Cardiac atrium fibroblast (primary cell): ENCODE data around the gene SLC30A2. TPM values are rescaled to one million over a fixed set of nuclear protein-coding genes. Genes with fewer than 3 reads are reported as not detected.

Experiments used
- total RNA-seq: library from RNA; depleted of rRNA; stranded (reverse); fragments of >200 nt; gene quantifications from 2 replicates; pipeline ENCODE4 v1.2.3, GENCODE V29; 2015

The SLC30A2 gene, protein sequence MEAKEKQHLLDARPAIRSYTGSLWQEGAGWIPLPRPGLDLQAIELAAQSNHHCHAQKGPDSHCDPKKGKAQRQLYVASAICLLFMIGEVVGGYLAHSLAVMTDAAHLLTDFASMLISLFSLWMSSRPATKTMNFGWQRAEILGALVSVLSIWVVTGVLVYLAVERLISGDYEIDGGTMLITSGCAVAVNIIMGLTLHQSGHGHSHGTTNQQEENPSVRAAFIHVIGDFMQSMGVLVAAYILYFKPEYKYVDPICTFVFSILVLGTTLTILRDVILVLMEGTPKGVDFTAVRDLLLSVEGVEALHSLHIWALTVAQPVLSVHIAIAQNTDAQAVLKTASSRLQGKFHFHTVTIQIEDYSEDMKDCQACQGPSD
- not detected in 2 replicates for total RNA-seq

DNA sequence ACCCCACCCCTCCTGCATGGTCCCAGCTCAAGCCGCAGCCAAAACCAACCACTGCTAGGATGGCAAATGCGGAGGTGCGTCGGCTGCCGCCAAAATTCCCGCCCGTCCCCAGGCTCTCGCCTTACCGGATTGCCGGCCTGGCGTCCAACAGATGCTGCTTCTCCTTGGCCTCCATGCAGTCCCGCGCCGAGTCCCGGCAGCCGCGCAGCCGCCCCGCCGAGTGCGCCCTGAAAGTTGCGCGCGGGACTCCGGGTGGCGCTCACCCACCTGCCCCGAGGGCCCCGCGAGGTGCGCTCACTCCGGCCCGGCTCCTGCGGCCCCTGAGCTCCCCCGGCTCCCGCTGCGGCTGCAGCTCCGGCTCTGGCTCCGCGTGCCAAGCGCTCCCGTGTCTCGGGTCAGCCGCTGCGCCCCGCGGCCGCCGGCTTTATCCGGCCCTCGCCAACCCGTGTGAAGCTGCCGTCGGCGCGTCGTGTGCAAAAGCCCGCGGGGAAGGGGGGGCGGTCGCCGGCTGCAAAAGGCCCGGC lies at the start of gene SLC30A2:
Gene SLC30A2, minus strand, starts transcription at position 397 of the 524 bp plus-strand sequence. Its CDS starts 222 bp downstream, at position 175.

DNA sequence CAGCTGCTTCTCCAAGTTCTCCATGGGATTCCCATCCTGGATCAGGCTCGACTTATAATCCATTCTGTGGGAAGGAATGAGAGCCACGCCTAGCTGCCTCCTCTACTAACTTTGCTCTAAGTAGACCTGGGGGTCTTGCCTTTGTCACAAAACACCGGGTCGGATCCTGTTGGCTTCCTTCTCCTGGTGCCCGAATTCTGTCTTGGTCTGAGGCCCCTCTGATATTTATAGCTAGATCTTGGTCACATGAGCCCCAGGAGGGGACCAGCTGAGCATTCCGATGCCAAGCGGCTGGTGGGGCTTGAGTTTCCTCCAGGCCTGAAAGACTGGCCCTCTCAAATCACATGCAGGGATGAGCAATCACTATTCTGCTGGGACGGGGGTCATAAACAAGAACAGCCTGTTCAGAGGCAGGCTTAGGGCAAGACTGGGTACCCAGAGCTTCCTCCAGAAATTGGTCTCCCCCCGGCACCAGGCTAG lies 21.6 kb upstream of the SLC30A2 start, which contains the start of gene TRIM63:
Gene TRIM63, minus strand, starts transcription at position 199 of the 480 bp plus-strand sequence. Its CDS starts 136 bp downstream, at position 63.

DNA sequence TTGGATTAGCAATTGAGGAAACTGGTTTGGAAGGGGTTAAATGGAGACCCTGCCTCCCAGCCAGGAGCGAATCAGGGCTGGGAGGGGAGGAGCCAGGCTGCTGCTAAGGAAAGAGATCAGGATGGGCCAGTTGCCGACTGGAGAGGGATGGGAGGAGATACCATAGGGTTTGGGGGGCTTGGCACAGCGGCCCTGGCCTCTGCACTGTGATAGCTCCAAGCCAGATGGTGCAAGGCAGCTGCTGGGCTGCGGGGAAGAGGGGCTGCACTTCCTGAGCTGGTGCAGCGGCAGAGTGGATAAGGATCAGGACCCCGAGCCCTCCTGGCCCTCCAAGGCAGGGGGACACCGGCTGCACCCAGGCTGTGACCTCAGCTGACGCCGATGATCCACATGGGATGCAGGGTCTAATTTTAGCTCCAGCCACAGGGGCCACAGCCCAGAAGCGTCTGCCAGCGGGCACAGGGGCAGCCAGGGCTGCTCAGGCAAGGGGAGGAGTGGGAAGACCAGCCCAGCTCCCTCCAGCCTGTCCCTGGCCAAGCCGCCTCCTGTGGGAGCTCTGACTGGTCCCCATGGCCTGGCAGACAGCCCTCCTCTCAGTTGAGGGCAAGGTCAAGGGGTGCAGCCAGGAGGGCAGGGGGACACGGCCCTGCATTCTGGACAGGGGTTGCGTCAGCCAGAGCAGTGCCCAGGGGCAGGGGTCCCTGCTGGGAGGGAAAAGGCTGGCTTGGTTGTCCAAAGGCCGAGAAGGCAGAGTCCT lies 24.1 kb downstream of the SLC30A2 start, which contains the start of gene EXTL1:
Gene EXTL1, plus strand, starts transcription at position 129 of the 757 bp plus-strand sequence. CDS start 872 bp downstream, outside the sequence.

DNA sequence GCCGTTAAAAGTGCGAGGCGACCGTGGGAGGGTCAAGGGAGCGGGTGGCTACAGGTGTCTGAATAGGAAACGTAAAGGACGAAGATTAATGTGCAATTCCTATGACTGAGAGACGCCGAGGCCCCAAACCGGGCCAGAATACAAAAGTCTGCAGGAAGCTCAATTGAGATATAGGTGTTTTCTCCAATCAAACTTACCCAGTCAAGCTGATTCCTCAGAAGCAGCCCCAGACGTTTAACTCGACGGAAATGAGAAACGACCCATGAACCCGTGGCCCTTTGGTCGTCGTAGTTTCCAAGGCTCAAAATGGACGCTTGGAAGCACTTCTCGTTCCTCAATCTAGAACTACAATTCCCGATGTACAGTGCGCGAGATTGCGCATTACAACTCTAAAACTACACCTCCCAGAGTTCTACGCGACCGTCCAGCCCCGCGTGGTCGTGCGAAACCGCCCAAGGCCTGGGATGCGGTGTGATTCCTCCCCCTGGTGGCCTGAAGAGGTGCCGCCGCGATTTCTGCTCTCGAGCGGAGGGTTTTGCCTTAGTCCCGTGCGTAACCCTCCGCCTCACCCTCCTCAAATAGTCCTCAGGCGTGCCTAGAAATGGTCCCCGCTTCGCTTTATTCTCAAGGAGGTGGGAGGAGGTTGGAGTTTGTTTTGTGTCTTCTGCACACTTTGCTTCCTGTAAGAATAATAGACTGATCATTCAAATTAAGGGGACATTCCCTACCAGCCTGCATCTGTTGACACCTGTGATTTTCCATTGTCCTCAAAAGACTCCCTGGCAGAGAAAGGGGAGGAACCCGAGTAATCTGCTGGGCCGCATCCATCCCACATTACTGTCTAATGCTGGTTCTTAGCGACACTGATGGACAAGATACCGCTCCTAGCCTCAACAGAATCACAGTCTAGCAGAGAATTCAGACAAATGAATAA lies 47.8 kb downstream of the SLC30A2 start, which contains the start of gene PAFAH2:
Gene PAFAH2, minus strand, starts transcription at position 236 of the 934 bp plus-strand sequence. CDS start 7,247 bp downstream, outside the sequence.

Other genes with a start within 250 kb of the SLC30A2 start
- 46.3 and 51.6 TPM in 2 replicates for gene SELENON, start 245.9 kb downstream of the SLC30A2 start, total RNA-seq
- gene MTFR1L, start 226.2 kb downstream of the SLC30A2 start, total RNA-seq, result 38.6 and 43.1 TPM in 2 replicates
- 0.65 and 0.90 TPM in 2 replicates for gene AUNIP, start 186.7 kb downstream of the SLC30A2 start, total RNA-seq
- gene PAQR7, start 170.4 kb downstream of the SLC30A2 start, total RNA-seq, result 7.3 and 8.5 TPM in 2 replicates
- gene STMN1, start 139.7 kb downstream of the SLC30A2 start, total RNA-seq, result 13.6 and 19.1 TPM in 2 replicates
- 3.1 and 10.3 TPM in 2 replicates for gene PAFAH2, start 48.1 kb downstream of the SLC30A2 start, total RNA-seq
- gene EXTL1, start 24.3 kb downstream of the SLC30A2 start, total RNA-seq, result 0.49 TPM in 1 of 2 replicates, not detected in the other
- not detected in 2 replicates for gene TRIM63, start 21.5 kb upstream of the SLC30A2 start, total RNA-seq
- 2.3 and 4.5 TPM in 2 replicates for gene PDIK1L, start 65.7 kb upstream of the SLC30A2 start, total RNA-seq
- gene FAM110D, start 113.0 kb upstream of the SLC30A2 start, total RNA-seq, result 0.36 TPM in 1 of 2 replicates, not detected in the other
- gene C1orf232, start 122.8 kb upstream of the SLC30A2 start, total RNA-seq, result not detected in 2 replicates
- 32.2 and 51.1 TPM in 2 replicates for gene ZNF593, start 123.8 kb upstream of the SLC30A2 start, total RNA-seq
- not detected in 2 replicates for gene ZNF593OS, start 125.7 kb upstream of the SLC30A2 start, total RNA-seq
- gene CNKSR1, start 131.4 kb upstream of the SLC30A2 start, total RNA-seq, result not detected in 2 replicates
- not detected in 2 replicates for gene CATSPER4, start 144.5 kb upstream of the SLC30A2 start, total RNA-seq
- gene CEP85, start 188.1 kb upstream of the SLC30A2 start, total RNA-seq, result 4.1 and 5.2 TPM in 2 replicates
- 162 and 186 TPM in 2 replicates for gene SH3BGRL3, start 234.0 kb upstream of the SLC30A2 start, total RNA-seq